T-cell (primary cell): ENCODE measurements around the gene TRPM5. TPM values are rescaled to one million over a fixed set of nuclear protein-coding genes. Genes with fewer than 3 reads are reported as not detected.

Source experiments
- ATAC-seq, 4 experiments: fragments of 200-7000 bp in 3 of 4; fragments of 150-1000 bp in 1 of 4; cut with Tn5 transposase; replicated peaks in 1 of 4; 1 replicate in 3 of 4; 2 replicates in 1 of 4; pipeline ENCODE4 v1.10.0; 2021; ENCODE audit warnings: moderate library complexity in 3 of 4, mild to moderate bottlenecking in 2 of 4, moderate number of reproducible peaks in 1 of 4
- CTCF ChIA-PET, 2 donors: fragments of 300-600 bp; sonication (Branson Sonifier 250); formaldehyde crosslinking; loops; one replicate each; lab custom pipeline; 2022; ENCODE audit warnings: antibody characterized with exemption in 2 of 2; lab: Charles Lee
- POLR2A ChIA-PET, 2 donors: fragments of 300-600 bp; sonication (Branson Sonifier 250); formaldehyde crosslinking; loops; one replicate each; lab custom pipeline; 2022; ENCODE audit warnings: antibody characterized with exemption in 2 of 2; lab: Charles Lee
- DNase-seq, 35 experiments: peaks; one replicate each; pipeline versions ENCODE4 v3.0.0 to v3.0.0-alpha.2; 2013 to 2023
- H3K27ac ChIP-seq: one replicate; pipeline ENCODE4 v1.5.1; 2013; ENCODE audit warnings: low read length
- H3K27me3 ChIP-seq, 2 experiments: replicated peaks in 1 of 2; 1 replicate in 1 of 2; 2 replicates in 1 of 2; pipeline versions ENCODE4 v1.6.1 to v1.7.0; 2013; ENCODE audit warnings: low read length in 1 of 2, mixed read lengths in 1 of 2; ENCODE audit not compliant: control insufficient read depth in 2 of 2, insufficient read depth in 2 of 2; ENCODE audit errors: extremely low read depth in 1 of 2
- H3K36me3 ChIP-seq, 2 donors: 1 replicate in 1 of 2; 2 replicates in 1 of 2; pipeline versions ENCODE4 v1.6.1 to v1.7.0; 2013; ENCODE audit warnings: low read length in 1 of 2; ENCODE audit not compliant: control insufficient read depth in 2 of 2, insufficient read depth in 1 of 2; ENCODE audit errors: extremely low read depth in 1 of 2
- H3K4me1 ChIP-seq, 2 experiments: 1 replicate in 1 of 2; 2 replicates in 1 of 2; pipeline versions ENCODE4 v1.6.1 to v1.7.0; 2013; ENCODE audit warnings: low read length in 2 of 2, mixed read lengths in 1 of 2; ENCODE audit not compliant: insufficient read depth in 2 of 2, control insufficient read depth in 1 of 2; ENCODE audit errors: extremely low read depth in 1 of 2
- H3K4me3 ChIP-seq, 2 donors: 1 replicate in 1 of 2; 2 replicates in 1 of 2; pipeline versions ENCODE4 v1.5.1 to v1.7.0; 2013; ENCODE audit warnings: mild to moderate bottlenecking in 2 of 2, low read length in 1 of 2, moderate library complexity in 1 of 2; ENCODE audit not compliant: control insufficient read depth in 1 of 2; ENCODE audit errors: extremely low read depth in 1 of 2
- H3K9me3 ChIP-seq: 2 replicates; pipeline ENCODE4 v1.7.0; 2013
- H3K27ac Mint-ChIP-seq, 2 donors: one replicate each; pipeline ENCODE4 v1.8.0; 2020 to 2021; ENCODE audit warnings: mild to moderate bottlenecking in 2 of 2, mixed read lengths in 2 of 2
- H3K27me3 Mint-ChIP-seq, 2 donors: one replicate each; pipeline ENCODE4 v1.8.0; 2021 to 2022; ENCODE audit warnings: mixed read lengths in 2 of 2
- H3K36me3 Mint-ChIP-seq: one replicate; pipeline ENCODE4 v1.8.0; 2021; ENCODE audit warnings: mixed read lengths
- H3K4me1 Mint-ChIP-seq, 3 donors: one replicate each; pipeline ENCODE4 v1.8.0; 2020 to 2022; ENCODE audit warnings: mixed read lengths in 3 of 3, mild to moderate bottlenecking in 1 of 3
- H3K4me3 Mint-ChIP-seq, 3 donors: one replicate each; pipeline ENCODE4 v1.8.0; 2020 to 2022; ENCODE audit warnings: mild to moderate bottlenecking in 3 of 3, mixed read lengths in 3 of 3, moderate library complexity in 3 of 3
- H3K9me3 Mint-ChIP-seq, 3 donors: one replicate each; pipeline ENCODE4 v1.8.0; 2020 to 2022; ENCODE audit warnings: mixed read lengths in 3 of 3
- WGBS: methylation state at CpG from one replicate; pipeline ENCODE4 v1.1.5; 2013; ENCODE audit warnings: missing lambda C conversion rate; ENCODE audit not compliant: insufficient coverage; 5-methylcytosine and 5-hydroxymethylcytosine counted together
- total RNA-seq, 35 experiments: library from RNA in 6 of 35; stranded (reverse) in 6 of 35; fragments of 120-200 nt in 1 of 35; gene quantifications; one replicate each; pipeline versions ENCODE4 v1.2.1 to v1.2.4 and lab custom pipeline; 2013 to 2026

Gene TRPM5
- total RNA-seq, 5 donors from 2014 or later (not counting 1 experiment from before 2014, with no cell fraction given), result 0.07 to 0.73 (median 0.22) TPM

GRCh38 chr11:2432171-2432621 lies 12.1 kb downstream of the TRPM5 start:
- ChIA-PET CTCF (no interaction called here), POLR2A (no interaction called here)
- H3K9me3 Mint-ChIP-seq, result no peaks in the 10 kb centered on the region
- H3K4me3 ChIP-seq, result no peak overlapping the region
- ATAC-seq (no peak), DNase-seq (no peak)
- no peaks in the 10 kb centered on the region for H3K4me1 ChIP-seq
- no peaks in the 10 kb centered on the region for H3K36me3 ChIP-seq
- no peaks in the 10 kb centered on the region for H3K9me3 ChIP-seq
- H3K27me3 Mint-ChIP-seq, result no peaks in the 10 kb centered on the region
- H3K4me3 Mint-ChIP-seq, result no peak overlapping the region
- H3K27ac ChIP-seq, result no peak overlapping the region
- H3K4me1 Mint-ChIP-seq, result no peaks in the 10 kb centered on the region
- 84% methylated on average over 11 of the region's 15 CpGs for WGBS
- peaks cover 0 to 15% of the 10 kb centered on the region in 2 experiments for H3K27me3 ChIP-seq
- no peaks in the 10 kb centered on the region for H3K36me3 Mint-ChIP-seq
- H3K27ac Mint-ChIP-seq, result no peak overlapping the region

- POLR2A ChIA-PET, result no interaction called here
- ATAC-seq, result no peak
Observed at GRCh38 chr11:2431395-2431794, 12.9 kb downstream of the TRPM5 start.

DNA sequence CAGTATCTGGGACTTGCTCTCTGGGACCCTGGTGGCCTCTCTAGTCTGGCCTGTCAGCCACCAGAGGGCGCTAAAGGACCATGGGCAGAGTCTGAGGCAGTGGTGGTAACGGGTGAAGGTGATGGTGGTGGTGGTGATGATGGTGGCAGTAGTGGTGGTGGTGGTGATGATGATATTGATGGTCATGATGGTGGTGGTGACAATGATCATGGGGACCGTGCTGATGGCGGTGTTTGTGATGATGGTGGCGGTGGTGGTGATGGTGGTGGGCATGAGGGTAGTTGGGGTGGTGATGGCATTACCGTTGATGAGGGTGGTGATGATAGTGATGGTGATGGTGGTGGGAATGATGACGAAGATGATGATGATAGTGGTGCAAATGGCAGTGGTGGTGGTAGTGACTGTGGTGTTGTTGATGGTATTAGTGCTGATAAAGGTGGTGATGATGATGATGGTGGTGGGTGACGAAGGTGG lies 16.0 kb downstream of the TRPM5 start:
- Histone ChIP-seq H3K4me3 (no peak overlapping the region), H3K9me3 (no peaks in the 10 kb centered on the region), H3K4me1 (no peaks in the 10 kb centered on the region), H3K36me3 (no peaks in the 10 kb centered on the region), H3K27me3 (peaks cover 0 to 24% of the 10 kb centered on the region in 2 experiments), H3K27ac (no peak overlapping the region)
- 55% methylated on average over 8 of the region's 8 CpGs for WGBS
- H3K4me3 Mint-ChIP-seq, result no peak overlapping the region
- H3K36me3 Mint-ChIP-seq, result no peaks in the 10 kb centered on the region
- no peaks in the 10 kb centered on the region for H3K27me3 Mint-ChIP-seq
- DNase-seq (peak; percentile 61 to 92 (median 82)), ATAC-seq (peak; percentile 83 to 96 (median 86))
- CTCF ChIA-PET, result interaction anchor here (1.1 to 1.2 kb wide), 3 partner anchors 102 to 104 kb away, joined by 4 to 6 read pairs (median 6); no protein-coding TSS in a partner anchor
- no peaks in the 10 kb centered on the region for H3K4me1 Mint-ChIP-seq
- no peaks in the 10 kb centered on the region for H3K9me3 Mint-ChIP-seq
- H3K27ac Mint-ChIP-seq, result no peak overlapping the region
- POLR2A ChIA-PET, result no interaction called here

More at GRCh38 chr11:2431395-2431794, 12.9 kb downstream of the TRPM5 start:
- Mint-ChIP-seq H3K9me3 (no peaks in the 10 kb centered on the region), H3K27ac (no peak overlapping the region), H3K4me3 (no peak overlapping the region), H3K27me3 (no peaks in the 10 kb centered on the region), H3K36me3 (no peaks in the 10 kb centered on the region), H3K4me1 (no peaks in the 10 kb centered on the region)
- no peaks in the 10 kb centered on the region for H3K36me3 ChIP-seq
- peaks cover 0 to 13% of the 10 kb centered on the region in 2 experiments for H3K27me3 ChIP-seq
- H3K9me3 ChIP-seq, result no peaks in the 10 kb centered on the region
- no peak overlapping the region for H3K4me3 ChIP-seq
- CTCF ChIA-PET, result no interaction called here
- no peaks in the 10 kb centered on the region for H3K4me1 ChIP-seq
- H3K27ac ChIP-seq, result no peak overlapping the region
- no CpG with 5 or more reads among the region's 1 CpG for WGBS
- DNase-seq, result no peak

DNA sequence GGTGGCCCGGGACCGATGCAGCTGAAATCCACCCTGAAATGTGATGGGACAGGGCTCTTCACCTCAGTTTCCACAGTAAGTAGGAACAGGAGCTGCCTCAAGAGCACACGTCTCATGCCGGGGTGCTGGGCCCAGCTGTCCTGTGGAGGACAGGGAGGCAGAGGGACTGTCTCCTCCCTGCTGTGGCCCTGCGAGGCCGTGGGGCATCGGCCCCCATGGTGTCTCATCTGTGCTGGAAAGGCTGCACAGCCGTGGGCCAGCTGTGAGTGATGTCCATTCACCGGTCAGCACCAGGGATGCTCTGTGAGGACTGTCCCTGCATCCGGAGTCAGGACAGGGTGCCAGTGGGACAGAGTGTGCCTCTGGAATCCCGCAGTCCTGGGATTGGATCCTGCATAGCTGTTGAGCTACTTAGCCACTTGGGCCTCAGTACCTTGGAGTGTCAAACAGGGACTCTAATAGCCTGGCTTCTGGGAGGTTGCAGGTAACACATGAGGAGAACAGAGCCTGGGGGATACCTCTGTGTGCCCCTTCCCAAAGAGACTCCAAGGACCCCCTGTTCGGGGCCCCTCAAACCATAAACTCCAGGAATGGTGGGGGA lies 16.5 kb downstream of the TRPM5 start:
- Histone ChIP-seq H3K4me3 (no peak overlapping the region), H3K27me3 (peaks cover 0 to 28% of the 10 kb centered on the region in 2 experiments), H3K4me1 (no peaks in the 10 kb centered on the region), H3K27ac (no peak overlapping the region), H3K9me3 (no peaks in the 10 kb centered on the region), H3K36me3 (no peaks in the 10 kb centered on the region)
- CTCF ChIA-PET, result interaction anchor here (0.6 to 1.2 kb wide), 4 partner anchors 103 to 105 kb away, joined by 3 to 6 read pairs (median 5); no protein-coding TSS in a partner anchor
- no peaks in the 10 kb centered on the region for H3K36me3 Mint-ChIP-seq
- H3K9me3 Mint-ChIP-seq, result no peaks in the 10 kb centered on the region
- no peaks in the 10 kb centered on the region for H3K4me1 Mint-ChIP-seq
- H3K27ac Mint-ChIP-seq, result no peak overlapping the region
- 66% methylated on average over 12 of the region's 12 CpGs for WGBS
- no peak overlapping the region for H3K4me3 Mint-ChIP-seq
- no peak for DNase-seq
- POLR2A ChIA-PET, result no interaction called here
- ATAC-seq, result peak in 3 of 4 experiments; percentile 10 to 36 (median 15)
- H3K27me3 Mint-ChIP-seq, result no peaks in the 10 kb centered on the region

GRCh38 chr11:2426826-2427521 lies 17.3 kb downstream of the TRPM5 start:
- H3K27ac Mint-ChIP-seq, result no peak overlapping the region

GRCh38 chr11:2426221-2426620 lies 18.1 kb downstream of the TRPM5 start:
- no peak overlapping the region for H3K4me3 Mint-ChIP-seq
- Histone ChIP-seq H3K27me3 (peaks cover 0 to 32% of the 10 kb centered on the region in 2 experiments), H3K4me1 (no peaks in the 10 kb centered on the region), H3K9me3 (no peaks in the 10 kb centered on the region), H3K27ac (no peak overlapping the region), H3K36me3 (no peaks in the 10 kb centered on the region), H3K4me3 (no peak overlapping the region)
- CTCF ChIA-PET, result interaction anchor here in 1 of 2 donors (0.6 kb wide), 1 partner anchor 107 kb away, joined by 3 read pairs; no protein-coding TSS in a partner anchor
- no peaks in the 10 kb centered on the region for H3K9me3 Mint-ChIP-seq
- no peaks in the 10 kb centered on the region for H3K27me3 Mint-ChIP-seq
- no peak for DNase-seq
- WGBS, result 83% methylated on average over 10 of the region's 13 CpGs
- no peaks in the 10 kb centered on the region for H3K4me1 Mint-ChIP-seq
- no peak for ATAC-seq
- H3K36me3 Mint-ChIP-seq, result no peaks in the 10 kb centered on the region
- POLR2A ChIA-PET, result no interaction called here
- H3K27ac Mint-ChIP-seq, result no peak overlapping the region

More at GRCh38 chr11:2426826-2427521, 17.3 kb downstream of the TRPM5 start:
- ChIA-PET POLR2A (no interaction called here), CTCF (interaction anchor here (0.6 to 1.2 kb wide), 4 partner anchors 104 to 106 kb away, joined by 3 to 6 read pairs (median 5); no protein-coding TSS in a partner anchor)
- Histone ChIP-seq H3K36me3 (no peaks in the 10 kb centered on the region), H3K9me3 (no peaks in the 10 kb centered on the region), H3K27ac (no peak overlapping the region), H3K4me1 (no peaks in the 10 kb centered on the region), H3K4me3 (no peak overlapping the region), H3K27me3 (peaks cover 0 to 28% of the 10 kb centered on the region in 2 experiments)
- no peak for DNase-seq
- H3K36me3 Mint-ChIP-seq, result no peaks in the 10 kb centered on the region
- H3K9me3 Mint-ChIP-seq, result no peaks in the 10 kb centered on the region
- ATAC-seq, result no peak
- H3K27me3 Mint-ChIP-seq, result no peaks in the 10 kb centered on the region
- H3K4me3 Mint-ChIP-seq, result no peak overlapping the region
- H3K4me1 Mint-ChIP-seq, result no peaks in the 10 kb centered on the region
- WGBS, result 69% methylated on average over 7 of the region's 14 CpGs
